HFF-Myc (cell line): ENCODE measurements around the gene EWSR1.

ENCODE experiments used
- DNase-seq: peaks from one replicate; pipeline ENCODE4 v3.0.0-alpha.2; 2011; ENCODE audit warnings: low read depth; ENCODE audit errors: extremely low read depth
- H3K4me3 ChIP-seq: replicated peaks from 2 replicates; pipeline ENCODE4 v1.5.1; 2011; ENCODE audit warnings: low read depth, mild to moderate bottlenecking, control low read depth, low read length
- TF ChIP-seq, protein P1 (sequence below): IDR thresholded peaks from 2 replicates; pipeline ENCODE4 v1.5.1; 2012; ENCODE audit warnings: mild to moderate bottlenecking, low read depth, low read length, control low read depth; ENCODE audit errors: missing control alignments

The EWSR1 gene

DNA sequence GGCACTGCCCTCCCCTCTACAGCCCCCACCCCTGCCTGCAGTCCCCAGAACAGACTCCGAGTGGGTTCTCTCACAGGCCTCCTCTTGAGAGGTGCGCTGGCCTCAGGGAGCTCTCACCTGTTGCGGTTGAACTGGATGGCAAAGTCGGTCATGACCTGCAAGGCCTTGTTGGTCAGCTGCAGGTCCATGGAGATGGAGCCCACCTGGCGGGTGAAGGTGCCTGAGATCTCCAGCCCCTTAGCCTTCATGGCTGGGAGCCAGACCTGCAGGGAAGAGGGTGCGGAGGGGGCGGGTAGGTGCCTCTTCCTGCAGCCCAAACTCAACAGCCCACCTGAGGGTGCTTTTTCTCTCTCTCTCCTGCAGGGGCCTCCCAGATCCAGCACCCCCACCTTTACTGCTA is 66.1 kb downstream of the EWSR1 start:
- no peak overlapping the region for H3K4me3 ChIP-seq
- TF ChIP-seq, protein P1, sequence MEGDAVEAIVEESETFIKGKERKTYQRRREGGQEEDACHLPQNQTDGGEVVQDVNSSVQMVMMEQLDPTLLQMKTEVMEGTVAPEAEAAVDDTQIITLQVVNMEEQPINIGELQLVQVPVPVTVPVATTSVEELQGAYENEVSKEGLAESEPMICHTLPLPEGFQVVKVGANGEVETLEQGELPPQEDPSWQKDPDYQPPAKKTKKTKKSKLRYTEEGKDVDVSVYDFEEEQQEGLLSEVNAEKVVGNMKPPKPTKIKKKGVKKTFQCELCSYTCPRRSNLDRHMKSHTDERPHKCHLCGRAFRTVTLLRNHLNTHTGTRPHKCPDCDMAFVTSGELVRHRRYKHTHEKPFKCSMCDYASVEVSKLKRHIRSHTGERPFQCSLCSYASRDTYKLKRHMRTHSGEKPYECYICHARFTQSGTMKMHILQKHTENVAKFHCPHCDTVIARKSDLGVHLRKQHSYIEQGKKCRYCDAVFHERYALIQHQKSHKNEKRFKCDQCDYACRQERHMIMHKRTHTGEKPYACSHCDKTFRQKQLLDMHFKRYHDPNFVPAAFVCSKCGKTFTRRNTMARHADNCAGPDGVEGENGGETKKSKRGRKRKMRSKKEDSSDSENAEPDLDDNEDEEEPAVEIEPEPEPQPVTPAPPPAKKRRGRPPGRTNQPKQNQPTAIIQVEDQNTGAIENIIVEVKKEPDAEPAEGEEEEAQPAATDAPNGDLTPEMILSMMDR: no peak
- DNase-seq: no peak

DNA sequence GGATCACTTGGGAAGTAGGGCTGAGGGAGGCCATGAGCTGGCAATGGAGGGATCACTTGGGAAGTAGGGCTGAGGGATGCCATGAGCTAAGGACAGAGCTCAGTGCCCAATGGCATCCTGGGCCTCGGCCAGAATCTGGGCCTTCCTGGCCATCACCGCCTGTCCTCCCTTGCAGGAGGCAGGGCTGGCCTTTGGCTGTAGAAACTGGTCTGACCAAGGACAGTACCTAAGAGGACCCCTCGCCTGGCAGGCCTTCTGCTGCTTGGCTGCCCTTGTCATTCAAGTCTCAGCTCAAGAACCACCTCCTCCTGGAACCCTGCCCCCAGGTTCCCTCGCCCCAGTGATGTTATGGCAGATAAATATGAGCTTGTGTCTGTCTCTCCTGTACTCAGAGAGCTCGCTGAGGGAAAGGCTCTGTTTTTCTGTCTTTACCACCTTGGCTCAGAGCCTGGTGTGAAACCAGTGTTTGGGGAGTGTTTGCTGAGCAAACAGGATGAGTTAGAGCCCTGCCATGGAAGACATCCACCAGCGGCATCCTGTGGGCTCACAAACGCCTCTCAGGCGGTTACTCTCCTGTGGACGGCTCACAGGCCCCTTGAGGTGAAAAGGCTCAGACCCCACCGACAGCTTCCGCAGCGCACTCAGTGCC is 66.8 kb downstream of the EWSR1 start:
- no peak for DNase-seq
- H3K4me3 ChIP-seq: no peak overlapping the region
- TF ChIP-seq, protein P1: no peak

DNA sequence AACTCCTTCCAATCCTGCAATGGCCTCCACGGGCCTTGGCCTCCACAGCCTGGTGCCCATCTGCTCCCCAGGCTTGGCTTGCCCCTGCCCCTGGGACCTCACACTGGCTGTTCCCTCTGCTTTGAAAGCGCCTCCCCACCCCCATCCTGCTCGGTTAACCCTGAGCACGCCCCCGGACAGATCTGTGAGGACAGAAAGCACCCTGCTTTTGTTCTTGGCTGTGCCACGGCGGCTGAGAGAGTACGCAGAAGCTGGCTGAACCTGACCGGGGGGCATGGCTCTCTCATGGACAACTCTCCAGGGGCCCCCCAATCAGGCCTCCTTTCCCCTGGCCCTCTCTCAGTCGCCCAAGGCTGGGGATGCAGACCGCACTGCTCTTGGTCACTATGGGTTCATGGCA is 67.6 kb downstream of the EWSR1 start:
- H3K4me3 ChIP-seq: no peak overlapping the region
- no peak for DNase-seq
- TF ChIP-seq, protein P1: no peak

DNA sequence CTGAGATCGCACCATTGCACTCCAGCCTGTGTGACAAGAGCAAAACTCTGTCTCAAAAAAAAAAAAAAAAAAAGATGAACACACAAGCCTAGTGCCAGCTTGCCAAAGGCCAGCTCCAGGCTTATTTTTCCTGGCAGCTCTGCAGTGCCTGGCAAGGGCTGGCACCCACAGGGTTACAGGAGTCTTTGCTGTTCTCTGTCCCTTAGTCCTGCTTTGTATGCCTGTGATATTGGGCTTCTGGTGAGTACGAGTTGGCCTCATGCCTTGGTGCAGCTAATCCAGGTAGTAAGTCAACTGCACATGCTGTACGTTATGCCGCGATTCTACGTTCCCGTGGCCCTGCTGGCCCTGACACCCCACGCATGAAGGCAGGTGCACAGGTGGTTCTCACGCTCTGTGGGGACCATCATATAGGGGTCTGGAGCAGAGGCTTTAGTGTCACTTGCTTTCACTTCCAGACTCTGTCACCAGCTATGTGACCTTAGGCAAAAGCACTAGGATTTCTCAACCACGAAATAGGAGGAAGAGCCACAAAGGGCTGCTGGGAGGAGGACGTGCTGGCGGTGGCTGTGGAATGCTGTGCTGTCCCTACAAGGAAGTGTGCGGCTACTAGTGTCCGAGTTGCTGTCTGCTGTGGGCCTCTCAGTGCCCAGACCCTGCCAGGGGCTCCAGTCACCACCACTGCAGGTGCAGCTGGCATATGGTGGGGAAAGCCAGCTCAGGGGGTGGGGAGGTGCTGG is 68.9 kb downstream of the EWSR1 start:
- TF ChIP-seq, protein P1: no peak
- DNase-seq: no peak
- no peak overlapping the region for H3K4me3 ChIP-seq

DNA sequence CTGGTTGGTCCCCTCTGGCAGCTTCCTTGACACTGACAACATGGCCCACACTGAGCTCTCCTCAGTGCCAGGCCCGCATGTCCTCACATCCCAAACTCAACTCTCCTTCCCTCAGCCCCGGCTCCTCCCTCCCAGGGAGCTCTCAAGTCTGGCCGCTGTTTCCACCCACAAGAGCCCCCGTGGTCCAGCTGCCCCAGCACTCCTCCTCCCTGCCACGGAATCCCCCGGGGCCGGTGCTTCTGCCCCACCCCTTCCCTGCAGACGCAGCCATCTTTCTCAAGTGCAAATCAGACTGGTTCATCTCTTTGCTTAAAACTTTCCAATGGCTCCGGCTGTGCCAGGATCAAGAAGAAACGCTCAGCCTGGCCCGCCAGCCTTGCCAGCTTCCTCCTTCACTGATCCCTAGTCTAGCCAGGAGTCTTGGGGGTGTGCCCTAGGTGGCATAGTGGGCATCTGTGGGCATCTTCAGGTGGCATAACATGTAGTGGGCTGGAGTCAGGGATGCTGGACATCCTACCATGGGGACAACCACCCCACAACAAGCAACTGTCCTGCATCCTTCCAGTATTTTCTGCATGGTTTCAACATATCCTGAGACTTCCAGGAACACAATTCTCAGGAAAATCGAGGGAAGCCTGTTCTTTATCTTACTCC is 69.7 kb downstream of the EWSR1 start:
- no peak overlapping the region for H3K4me3 ChIP-seq
- TF ChIP-seq, protein P1: no peak
- DNase-seq: no peak

DNA sequence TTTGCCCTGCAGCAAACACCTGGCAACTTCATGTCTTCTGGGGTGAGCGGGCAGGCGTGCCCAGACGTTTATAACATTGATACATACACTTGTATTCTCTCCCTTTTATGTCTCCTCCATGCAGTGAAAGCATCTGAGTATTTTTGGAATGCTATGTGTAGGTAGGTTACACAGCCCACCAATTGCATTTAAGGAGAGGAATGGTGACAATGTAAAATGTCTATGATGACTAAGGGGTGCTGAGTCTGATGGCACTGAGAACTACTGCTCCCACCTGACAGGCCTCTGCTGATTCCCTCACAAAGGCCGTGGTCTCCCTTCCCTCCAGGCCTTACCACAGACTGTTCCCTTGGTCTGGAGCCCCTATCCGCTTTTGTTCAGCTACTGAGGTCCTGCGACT is 70.3 kb downstream of the EWSR1 start:
- no peak for DNase-seq
- TF ChIP-seq, protein P1: no peak
- H3K4me3 ChIP-seq: no peak overlapping the region
